ENCODE data around the gene CNOT4.

Gene CNOT4

GRCh38 chr7:135389971-135390370 lies 119.9 kb downstream of the CNOT4 start:
- DNase-seq = no peak

- no peak for DNase-seq
Observed at GRCh38 chr7:135388616-135389015, 121.3 kb downstream of the CNOT4 start.

GRCh38 chr7:135386776-135387175 lies 123.1 kb downstream of the CNOT4 start:
- DNase-seq = no peak

GRCh38 chr7:135386181-135386580 lies 123.7 kb downstream of the CNOT4 start:
- DNase-seq = no peak

- DNase-seq = no peak
Observed at GRCh38 chr7:135385209-135385608, 124.7 kb downstream of the CNOT4 start.

GRCh38 chr7:135383525-135384175 lies 126.3 kb downstream of the CNOT4 start:
- no peak for DNase-seq

GRCh38 chr7:135382173-135382572 lies 127.7 kb downstream of the CNOT4 start:
- no peak for DNase-seq

GRCh38 chr7:135381369-135381768 lies 128.5 kb downstream of the CNOT4 start:
- no peak for DNase-seq

GRCh38 chr7:135380351-135380750 lies 129.6 kb downstream of the CNOT4 start:
- no peak for DNase-seq

- DNase-seq = no peak
Observed at GRCh38 chr7:135377171-135377570, 132.7 kb downstream of the CNOT4 start.

- no peak for DNase-seq
Observed at GRCh38 chr7:135375908-135376699, 133.8 kb downstream of the CNOT4 start.

GRCh38 chr7:135374736-135375135 lies 135.2 kb downstream of the CNOT4 start:
- no peak for DNase-seq

- no peak for DNase-seq
Observed at GRCh38 chr7:135372222-135372621, 137.7 kb downstream of the CNOT4 start.

GRCh38 chr7:135370656-135371055 lies 139.2 kb downstream of the CNOT4 start:
- DNase-seq = no peak

GRCh38 chr7:135369405-135369804 lies 140.5 kb downstream of the CNOT4 start:
- no peak for DNase-seq

- DNase-seq = no peak
Observed at GRCh38 chr7:135368416-135369186, 141.3 kb downstream of the CNOT4 start.

GRCh38 chr7:135366843-135367508 lies 142.9 kb downstream of the CNOT4 start:
- no peak for DNase-seq

- DNase-seq = no peak
Observed at GRCh38 chr7:135365721-135366120, 144.2 kb downstream of the CNOT4 start.

- no peak for DNase-seq
Observed at GRCh38 chr7:135364206-135364605, 145.7 kb downstream of the CNOT4 start.

- DNase-seq = no peak
Observed at GRCh38 chr7:135362871-135363270, 147.0 kb downstream of the CNOT4 start.

- DNase-seq = no peak
Observed at GRCh38 chr7:135361788-135362187, 148.1 kb downstream of the CNOT4 start.

GRCh38 chr7:135359615-135360014 lies 150.3 kb downstream of the CNOT4 start:
- no peak for DNase-seq

GRCh38 chr7:135355377-135356048 lies 154.4 kb downstream of the CNOT4 start:
- DNase-seq = no peak

Measured in NCI-H1930 (cell line).